ENCODE data around the gene PPL. TPM values are rescaled to one million over a fixed set of nuclear protein-coding genes. Genes with fewer than 3 reads are reported as not detected.

The PPL gene
- polyA plus RNA-seq, 1 experiment: 0.56 TPM

- H3K27me3 ChIP-seq (ENCODE audit: control insufficient read depth, insufficient read depth, low read length): peaks cover 5% of the 10 kb centered on the region
- CTCF ChIA-PET: interaction anchor here (0.8 to 1.5 kb wide), 2 partner anchors 15 to 26 kb away, joined by 3 read pairs; no protein-coding TSS in a partner anchor
- H3K36me3 ChIP-seq (ENCODE audit: control insufficient read depth, insufficient read depth, low read length): no peaks in the 10 kb centered on the region
- TF ChIP-seq CTCF (IDR thresholded peaks at IDR 0.05; ENCODE audit: insufficient read depth, low read depth, low read length): no peak
- POLR2A ChIA-PET: no interaction called here
- H3K4me3 ChIP-seq (ENCODE audit: low read depth, low read length): no peak overlapping the region
- DNase-seq (ENCODE audit: low read depth): no peak
These were observed 44.5 kb upstream of the PPL start for GRCh38 chr16:4981473-4981872.

- no peak for DNase-seq (ENCODE audit: low read depth)
- no peaks in the 10 kb centered on the region for H3K36me3 ChIP-seq (ENCODE audit: control insufficient read depth, insufficient read depth, low read length)
- no peak for TF ChIP-seq CTCF (IDR thresholded peaks at IDR 0.05; ENCODE audit: insufficient read depth, low read depth, low read length)
- POLR2A ChIA-PET: no interaction called here
- CTCF ChIA-PET: no interaction called here
- H3K27me3 ChIP-seq (ENCODE audit: control insufficient read depth, insufficient read depth, low read length): peaks cover 5% of the 10 kb centered on the region
- H3K4me3 ChIP-seq (ENCODE audit: low read depth, low read length): no peak overlapping the region
These were observed 43.7 kb upstream of the PPL start for GRCh38 chr16:4980691-4981090.

GRCh38 chr16:4979736-4980660 is 43.0 kb upstream of the PPL start:
- no peak overlapping the region for H3K4me3 ChIP-seq (ENCODE audit: low read depth, low read length)
- CTCF ChIA-PET: no interaction called here
- POLR2A ChIA-PET: no interaction called here
- no peak for TF ChIP-seq CTCF (IDR thresholded peaks at IDR 0.05; ENCODE audit: insufficient read depth, low read depth, low read length)
- DNase-seq (ENCODE audit: low read depth): no peak
- H3K27me3 ChIP-seq (ENCODE audit: control insufficient read depth, insufficient read depth, low read length): peaks cover 5% of the 10 kb centered on the region
- no peaks in the 10 kb centered on the region for H3K36me3 ChIP-seq (ENCODE audit: control insufficient read depth, insufficient read depth, low read length)

- no peak for TF ChIP-seq CTCF (IDR thresholded peaks at IDR 0.05; ENCODE audit: insufficient read depth, low read depth, low read length)
- Histone ChIP-seq H3K4me3 (ENCODE audit: low read depth, low read length) (no peak overlapping the region), H3K27me3 (ENCODE audit: control insufficient read depth, insufficient read depth, low read length) (peaks cover 5% of the 10 kb centered on the region), H3K36me3 (ENCODE audit: control insufficient read depth, insufficient read depth, low read length) (no peaks in the 10 kb centered on the region)
- DNase-seq (ENCODE audit: low read depth): no peak
- ChIA-PET POLR2A (no interaction called here), CTCF (no interaction called here)
These were observed 42.2 kb upstream of the PPL start for GRCh38 chr16:4979164-4979563.

- H3K4me3 ChIP-seq (ENCODE audit: low read depth, low read length): no peak overlapping the region
- no peak for DNase-seq (ENCODE audit: low read depth)
- POLR2A ChIA-PET: no interaction called here
- no peaks in the 10 kb centered on the region for H3K36me3 ChIP-seq (ENCODE audit: control insufficient read depth, insufficient read depth, low read length)
- no peak for TF ChIP-seq CTCF (IDR thresholded peaks at IDR 0.05; ENCODE audit: insufficient read depth, low read depth, low read length)
- H3K27me3 ChIP-seq (ENCODE audit: control insufficient read depth, insufficient read depth, low read length): peaks cover 2% of the 10 kb centered on the region; the same call in 1 of the 2 replicates
- CTCF ChIA-PET: no interaction called here
These were observed 39.7 kb upstream of the PPL start for GRCh38 chr16:4976611-4977145.

Measured in BJ (cell line).